Brain microvascular endothelial cell (primary cell): Measurements from ENCODE around the gene TRPT1.
A peak's percentile ranks its signal among the peaks of the same experiment; 100 is the strongest.

Experiments
- DNase-seq: peaks from one replicate; pipeline ENCODE4 v3.0.0-alpha.2; 2020
- H3K27ac ChIP-seq: fragments of 250-450 bp; sonication (Bioruptor Pico); 2 replicates; pipeline ENCODE4 v1.5.1; 2020; ENCODE audit warnings: mild to moderate bottlenecking, moderate library complexity
- H3K27me3 ChIP-seq: fragments of 250-450 bp; sonication (Bioruptor Pico); replicated peaks from 2 replicates; pipeline ENCODE4 v1.5.1; 2020; ENCODE audit warnings: mild to moderate bottlenecking
- H3K36me3 ChIP-seq: fragments of 250-450 bp; sonication (Bioruptor Pico); replicated peaks from 2 replicates; pipeline ENCODE4 v1.5.1; 2020; ENCODE audit warnings: mild to moderate bottlenecking
- H3K4me3 ChIP-seq: 2 replicates; pipeline ENCODE4 v1.5.1; 2011; ENCODE audit warnings: low read depth, mild to moderate bottlenecking, control low read depth, low read length, moderate library complexity
- CTCF ChIP-seq: IDR thresholded peaks from 2 replicates; pipeline ENCODE4 v1.5.1; 2011; ENCODE audit warnings: low read depth, mild to moderate bottlenecking, moderate library complexity, low read length, control low read depth, inconsistent platforms; ENCODE audit errors: missing control alignments
- in situ Hi-C: cut with HindIII; loops from 2 replicates; pipeline ENCODE4 v1.10.0; 2017; ENCODE audit warnings: low sequenced_read_pairs, low pct_ligation_motif_present

The TRPT1 gene

GRCh38 chr11:64263947-64264317 is 37.9 kb upstream of the TRPT1 start:
- DNase-seq = no peak
- Histone ChIP-seq H3K27ac (no peak overlapping the region), H3K36me3 (peaks cover 73% of the 10 kb centered on the region), H3K27me3 (no peaks in the 10 kb centered on the region), H3K4me3 (no peak overlapping the region)
- in situ Hi-C loops = no loop called here
- no peak for TF ChIP-seq CTCF

DNA sequence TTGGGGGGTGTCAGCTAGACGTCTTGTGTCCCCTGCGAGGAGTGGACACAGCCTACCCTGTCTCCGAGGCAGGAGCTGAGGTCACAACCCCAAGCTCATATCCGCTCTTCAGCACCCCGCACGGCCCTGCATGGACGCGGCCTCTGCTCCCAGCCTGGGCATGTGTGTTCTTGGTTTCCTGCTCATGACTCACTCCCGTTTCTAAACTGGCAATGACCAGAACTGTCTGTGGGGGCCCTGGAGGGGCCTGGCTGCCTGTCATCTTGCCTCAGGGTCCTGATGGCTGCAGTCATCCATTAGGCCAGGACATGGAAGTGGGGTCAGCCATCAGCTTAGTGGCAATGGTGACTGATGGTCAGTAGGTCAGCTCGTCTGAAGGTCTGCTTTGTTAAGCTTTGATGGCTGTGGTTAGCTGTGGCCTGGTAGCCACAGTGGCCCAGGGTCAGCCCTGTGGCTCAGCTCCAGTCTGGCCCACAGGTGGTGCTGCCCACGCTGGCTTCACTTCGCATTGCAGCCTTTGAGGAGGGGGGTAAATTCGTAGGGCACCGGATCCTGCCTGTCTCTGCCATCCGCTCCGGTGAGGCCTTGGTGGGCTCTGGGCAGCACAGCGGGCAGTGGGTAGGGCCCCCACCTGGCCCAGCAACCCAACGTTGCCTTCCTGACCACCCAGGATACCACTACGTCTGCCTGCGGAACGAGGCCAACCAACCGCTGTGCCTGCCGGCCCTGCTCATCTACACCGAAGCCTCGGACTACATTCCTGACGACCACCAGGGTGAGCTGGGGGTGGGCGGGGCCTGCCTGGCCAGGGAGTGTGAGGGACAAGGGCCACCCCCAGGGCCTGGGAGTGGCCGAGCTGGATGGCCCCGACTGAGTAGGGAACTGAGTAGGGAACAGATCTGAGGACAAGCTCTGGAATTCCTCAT is 37.3 kb upstream of the TRPT1 start:
- in situ Hi-C loops = no loop called here
- peaks cover 77% of the 10 kb centered on the region for H3K36me3 ChIP-seq
- peak; percentile 33 for TF ChIP-seq CTCF
- H3K27ac ChIP-seq = peak overlapping the region; percentile 15
- no peaks in the 10 kb centered on the region for H3K27me3 ChIP-seq
- DNase-seq = peak; percentile 63
- no peak overlapping the region for H3K4me3 ChIP-seq

GRCh38 chr11:64262271-64263002 is 36.5 kb upstream of the TRPT1 start:
- no peak for TF ChIP-seq CTCF
- in situ Hi-C loops = no loop called here
- Histone ChIP-seq H3K27ac (no peak overlapping the region), H3K4me3 (no peak overlapping the region), H3K36me3 (peaks cover 80% of the 10 kb centered on the region), H3K27me3 (no peaks in the 10 kb centered on the region)
- no peak for DNase-seq

- DNase-seq = no peak
- H3K4me3 ChIP-seq = no peak overlapping the region
- no peak for TF ChIP-seq CTCF
- H3K36me3 ChIP-seq = peaks cover 79% of the 10 kb centered on the region
- no peaks in the 10 kb centered on the region for H3K27me3 ChIP-seq
- H3K27ac ChIP-seq = no peak overlapping the region
- in situ Hi-C loops = no loop called here
Measured at GRCh38 chr11:64261556-64262080, 35.6 kb upstream of the TRPT1 start.

GRCh38 chr11:64260147-64260708 is 34.2 kb upstream of the TRPT1 start:
- in situ Hi-C loops = no loop called here
- Histone ChIP-seq H3K27ac (no peak overlapping the region), H3K27me3 (no peaks in the 10 kb centered on the region), H3K4me3 (no peak overlapping the region), H3K36me3 (peaks cover 79% of the 10 kb centered on the region)
- TF ChIP-seq CTCF = no peak
- DNase-seq = no peak
